ENCODE measurements around the gene SLC49A4.

DNA sequence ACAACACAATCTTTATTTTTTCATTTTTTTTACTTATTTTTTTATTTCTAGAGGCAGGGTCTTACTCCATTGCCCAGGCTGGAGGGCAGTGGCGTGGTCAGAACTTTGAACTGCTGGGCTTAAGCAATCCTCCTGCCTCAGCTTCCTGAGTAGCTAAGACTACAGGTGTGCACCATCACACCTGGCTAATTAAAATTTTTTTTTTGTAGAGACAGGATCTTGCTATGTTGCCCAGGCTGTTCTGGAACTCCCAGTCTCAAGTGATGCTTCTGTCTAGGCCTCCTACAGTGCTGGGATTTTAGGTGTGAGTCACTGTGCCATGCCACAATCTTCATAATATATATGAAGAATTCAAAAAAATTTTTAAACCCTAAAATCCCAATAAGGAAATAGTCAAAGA is 22.0 kb upstream of the SLC49A4 start:
- TF ChIP-seq, protein P1, sequence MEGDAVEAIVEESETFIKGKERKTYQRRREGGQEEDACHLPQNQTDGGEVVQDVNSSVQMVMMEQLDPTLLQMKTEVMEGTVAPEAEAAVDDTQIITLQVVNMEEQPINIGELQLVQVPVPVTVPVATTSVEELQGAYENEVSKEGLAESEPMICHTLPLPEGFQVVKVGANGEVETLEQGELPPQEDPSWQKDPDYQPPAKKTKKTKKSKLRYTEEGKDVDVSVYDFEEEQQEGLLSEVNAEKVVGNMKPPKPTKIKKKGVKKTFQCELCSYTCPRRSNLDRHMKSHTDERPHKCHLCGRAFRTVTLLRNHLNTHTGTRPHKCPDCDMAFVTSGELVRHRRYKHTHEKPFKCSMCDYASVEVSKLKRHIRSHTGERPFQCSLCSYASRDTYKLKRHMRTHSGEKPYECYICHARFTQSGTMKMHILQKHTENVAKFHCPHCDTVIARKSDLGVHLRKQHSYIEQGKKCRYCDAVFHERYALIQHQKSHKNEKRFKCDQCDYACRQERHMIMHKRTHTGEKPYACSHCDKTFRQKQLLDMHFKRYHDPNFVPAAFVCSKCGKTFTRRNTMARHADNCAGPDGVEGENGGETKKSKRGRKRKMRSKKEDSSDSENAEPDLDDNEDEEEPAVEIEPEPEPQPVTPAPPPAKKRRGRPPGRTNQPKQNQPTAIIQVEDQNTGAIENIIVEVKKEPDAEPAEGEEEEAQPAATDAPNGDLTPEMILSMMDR (IDR thresholded peaks at IDR 0.05) = no peak
- TF ChIP-seq POLR2A (IDR thresholded peaks at IDR 0.05) = no peak

Measured in esophagus squamous epithelium (tissue), 4 donors.